HEK293 (cell line): Measurements from ENCODE around the gene MACF1.

ENCODE experiments used
- CTCF ChIA-PET: fragments of 350-600 bp; formaldehyde crosslinking; extraction: SDS; loops from one replicate; lab custom pipeline; 2021; ENCODE audit warnings: antibody characterized with exemption; lab: Yijun Ruan, JAX
- POLR2A ChIA-PET: fragments of 300-600 bp; formaldehyde crosslinking; extraction: SDS; loops from one replicate; lab custom pipeline; 2020; ENCODE audit warnings: antibody characterized with exemption, inconsistent platforms; lab: Yijun Ruan, JAX
- H3K27ac ChIP-seq: fragments of 200-500 bp; sonication (Bioruptor generic); 2 replicates; pipeline ENCODE4 v1.5.1; 2014; ENCODE audit warnings: low read depth, low read length, control low read depth, inconsistent platforms; ENCODE audit errors: extremely low read depth
- H3K36me3 ChIP-seq, 2 experiments: fragments of 200-500 bp in 1 of 2; sonication (Bioruptor generic) in 1 of 2; 1 replicate in 1 of 2; 2 replicates in 1 of 2; pipeline ENCODE4 v1.5.1; 2014 to 2017; ENCODE audit warnings: inconsistent platforms in 2 of 2, low read length in 2 of 2; ENCODE audit not compliant: control insufficient read depth in 2 of 2, insufficient read depth in 1 of 2
- H3K4me1 ChIP-seq: fragments of 200-500 bp; sonication (Bioruptor generic); 2 replicates; pipeline ENCODE4 v1.5.1; 2014; ENCODE audit warnings: mild to moderate bottlenecking, low read length, inconsistent platforms; ENCODE audit not compliant: control insufficient read depth, insufficient read depth
- H3K4me3 ChIP-seq: 2 replicates; pipeline ENCODE4 v1.5.1; 2011; ENCODE audit warnings: low read depth, mild to moderate bottlenecking, control low read depth, low read length, moderate library complexity
- H3K9me3 ChIP-seq: fragments of 200-500 bp; sonication (Bioruptor generic); 2 replicates; pipeline ENCODE4 v1.5.1; 2014; ENCODE audit warnings: low read depth, low read length, inconsistent platforms; ENCODE audit not compliant: control insufficient read depth, insufficient read depth
- BCL11B ChIP-seq: fragments of 450-650 bp; formaldehyde crosslinking; IDR thresholded peaks from 2 replicates; pipeline ENCODE4 v1.5.1; 2016; ENCODE audit warnings: low read depth, missing biosample characterization, missing genetic modification characterization
- IKZF3 ChIP-seq: fragments of 450-650 bp; IDR thresholded peaks from 2 replicates; pipeline ENCODE4 v1.5.0; 2018; ENCODE audit warnings: missing biosample characterization, mild to moderate bottlenecking, missing genetic modification characterization, moderate library complexity
- KLF10 ChIP-seq: fragments of 450-650 bp; IDR thresholded peaks from 2 replicates; pipeline ENCODE4 v1.5.1; 2018; ENCODE audit warnings: missing biosample characterization, mild to moderate bottlenecking, missing genetic modification characterization
- OVOL3 ChIP-seq: fragments of 450-650 bp; formaldehyde crosslinking; IDR thresholded peaks from 2 replicates; pipeline ENCODE4 v1.5.1; 2016; ENCODE audit warnings: missing biosample characterization, missing genetic modification characterization
- PRDM1 ChIP-seq: fragments of 450-650 bp; formaldehyde crosslinking; IDR thresholded peaks from 2 replicates; pipeline ENCODE4; 2016; ENCODE audit warnings: missing biosample characterization, missing genetic modification characterization
- REPIN1 ChIP-seq: fragments of 450-650 bp; formaldehyde crosslinking; IDR thresholded peaks from 2 replicates; pipeline ENCODE4 v1.5.1; 2017; ENCODE audit warnings: missing biosample characterization, missing genetic modification characterization, low read depth
- WT1 ChIP-seq: fragments of 450-650 bp; formaldehyde crosslinking; IDR thresholded peaks from 2 replicates; pipeline ENCODE4 v1.5.1; 2016; ENCODE audit warnings: missing biosample characterization, missing genetic modification characterization
- ZBTB1 ChIP-seq: fragments of 450-650 bp; formaldehyde crosslinking; IDR thresholded peaks from 2 replicates; pipeline ENCODE4 v1.5.1; 2016; ENCODE audit warnings: missing biosample characterization, missing genetic modification characterization
- ZBTB8A ChIP-seq: fragments of 450-650 bp; formaldehyde crosslinking; IDR thresholded peaks from 2 replicates; pipeline ENCODE4 v1.5.1; 2016; ENCODE audit warnings: missing biosample characterization, missing genetic modification characterization
- ZNF121 ChIP-seq: fragments of 450-650 bp; formaldehyde crosslinking; IDR thresholded peaks from 2 replicates; pipeline ENCODE4 v1.5.1; 2016; ENCODE audit warnings: missing biosample characterization, missing genetic modification characterization
- ZNF148 ChIP-seq: fragments of 450-650 bp; formaldehyde crosslinking; IDR thresholded peaks from 2 replicates; pipeline ENCODE4 v1.5.0; 2017; ENCODE audit warnings: missing biosample characterization, missing genetic modification characterization, borderline replicate concordance
- ZNF18 ChIP-seq: fragments of 450-650 bp; formaldehyde crosslinking; IDR thresholded peaks from 2 replicates; pipeline ENCODE4 v1.5.1; 2016; ENCODE audit warnings: missing biosample characterization, missing genetic modification characterization
- ZNF292 ChIP-seq: fragments of 450-650 bp; formaldehyde crosslinking; IDR thresholded peaks from 2 replicates; pipeline ENCODE4 v1.5.1; 2016; ENCODE audit warnings: low read depth, missing biosample characterization, missing genetic modification characterization, borderline replicate concordance
- ZNF404 ChIP-seq: fragments of 450-650 bp; formaldehyde crosslinking; IDR thresholded peaks from 2 replicates; pipeline ENCODE4 v1.5.1; 2017; ENCODE audit warnings: missing biosample characterization, missing genetic modification characterization
- ZNF423 ChIP-seq: fragments of 450-650 bp; formaldehyde crosslinking; IDR thresholded peaks from 2 replicates; pipeline ENCODE4 v1.5.1; 2016; ENCODE audit warnings: missing biosample characterization, missing genetic modification characterization
- ZNF514 ChIP-seq: fragments of 450-650 bp; formaldehyde crosslinking; IDR thresholded peaks from 2 replicates; pipeline ENCODE4 v1.5.1; 2016; ENCODE audit warnings: missing biosample characterization, missing genetic modification characterization
- ZNF518A ChIP-seq: fragments of 450-650 bp; formaldehyde crosslinking; conservative IDR thresholded peaks from 2 replicates; pipeline ENCODE4 v1.5.1; 2016; ENCODE audit warnings: low read depth, missing biosample characterization, missing genetic modification characterization
- ZNF561 ChIP-seq: fragments of 450-650 bp; IDR thresholded peaks from 2 replicates; pipeline ENCODE4 v1.5.1; 2018; ENCODE audit warnings: missing biosample characterization, missing genetic modification characterization, borderline replicate concordance
- ZNF600 ChIP-seq: fragments of 450-650 bp; formaldehyde crosslinking; IDR thresholded peaks from 2 replicates; pipeline ENCODE4 v1.5.1; 2016; ENCODE audit warnings: missing biosample characterization, missing genetic modification characterization
- ZNF626 ChIP-seq: fragments of 450-650 bp; sonication (Bioruptor Pico); formaldehyde crosslinking; IDR thresholded peaks from 2 replicates; pipeline ENCODE4 v1.5.1; 2018; ENCODE audit warnings: missing biosample characterization, missing genetic modification characterization, inconsistent platforms
- ZNF639 ChIP-seq: fragments of 450-650 bp; formaldehyde crosslinking; IDR thresholded peaks from 2 replicates; pipeline ENCODE4 v1.5.1; 2016; ENCODE audit warnings: missing biosample characterization, missing genetic modification characterization
- ZNF654 ChIP-seq: fragments of 450-650 bp; formaldehyde crosslinking; IDR thresholded peaks from 2 replicates; pipeline ENCODE4 v1.5.1; 2016; ENCODE audit warnings: low read depth, missing biosample characterization, missing genetic modification characterization
- ZNF658 ChIP-seq: fragments of 450-650 bp; formaldehyde crosslinking; IDR thresholded peaks from 2 replicates; pipeline ENCODE4; 2016; ENCODE audit warnings: missing biosample characterization, missing genetic modification characterization
- ZNF704 ChIP-seq: fragments of 450-650 bp; formaldehyde crosslinking; IDR thresholded peaks from 2 replicates; pipeline ENCODE4 v1.5.1; 2016; ENCODE audit warnings: missing biosample characterization, missing genetic modification characterization
- ZXDB ChIP-seq: fragments of 450-650 bp; formaldehyde crosslinking; IDR thresholded peaks from 2 replicates; pipeline ENCODE4 v1.5.1; 2016; ENCODE audit warnings: missing biosample characterization, missing genetic modification characterization

MACF1 gene

GRCh38 chr1:39335216-39335615 is 130.7 kb downstream of the MACF1 start (continued):
- no peak for TF ChIP-seq ZNF18 (tag by site-specific recombination)
- no peak for TF ChIP-seq ZNF704 (tag by site-specific recombination)

- Histone ChIP-seq H3K9me3 (no peaks in the 10 kb centered on the region), H3K4me1 (no peaks in the 10 kb centered on the region), H3K27ac (no peak overlapping the region), H3K4me3 (no peak overlapping the region), H3K36me3 (peaks cover 2 to 68% of the 10 kb centered on the region in 2 experiments; a peak in 2 of 3 replicates)
- ChIA-PET POLR2A (no interaction called here), CTCF (interaction anchor here (0.6 kb wide), 1 partner anchor 78 kb away, joined by 3 read pairs; no protein-coding TSS in a partner anchor)
- TF ChIP-seq ZNF600 (tag by site-specific recombination) (no peak), ZNF639 (tag by site-specific recombination) (no peak), ZNF121 (tag by site-specific recombination) (no peak), REPIN1 (no peak), ZNF148 (tag by site-specific recombination) (no peak), ZNF514 (no peak), ZNF626 (tag by site-specific recombination) (no peak), ZNF292 (tag by site-specific recombination) (no peak), IKZF3 (no peak), OVOL3 (no peak), ZNF658 (tag by site-specific recombination) (no peak), ZBTB8A (tag by site-specific recombination) (no peak), ZNF423 (tag by site-specific recombination) (no peak), ZXDB (tag by site-specific recombination) (no peak), BCL11B (tag by site-specific recombination) (no peak), KLF10 (no peak)
Measured at GRCh38 chr1:39337067-39337466, 132.6 kb downstream of the MACF1 start.

- H3K27ac ChIP-seq, result no peak overlapping the region
- no peaks in the 10 kb centered on the region for H3K9me3 ChIP-seq
- ChIA-PET CTCF (no interaction called here), POLR2A (no interaction called here)
- no peaks in the 10 kb centered on the region for H3K4me1 ChIP-seq
- H3K36me3 ChIP-seq, result peaks cover 5 to 63% of the 10 kb centered on the region in 2 experiments; a peak in 2 of 3 replicates
- TF ChIP-seq PRDM1 (no peak), ZNF404 (tag by site-specific recombination) (no peak), ZNF561 (tag by site-specific recombination) (no peak), ZBTB1 (no peak), WT1 (tag by site-specific recombination) (no peak), ZNF654 (tag by site-specific recombination) (no peak), ZNF518A (tag by site-specific recombination) (no peak)
- H3K4me3 ChIP-seq, result no peak overlapping the region
Measured at GRCh38 chr1:39342776-39343175, 138.3 kb downstream of the MACF1 start.
